GM19099 (cell line): ENCODE measurements around the gene CARF.

Source experiments
- POLR2A ChIP-seq: IDR thresholded peaks from 3 replicates; pipeline ENCODE4 v1.6.1; 2011; ENCODE audit warnings: low read depth; ENCODE audit not compliant: insufficient read length; ENCODE audit errors: extremely low read depth

CARF gene

DNA sequence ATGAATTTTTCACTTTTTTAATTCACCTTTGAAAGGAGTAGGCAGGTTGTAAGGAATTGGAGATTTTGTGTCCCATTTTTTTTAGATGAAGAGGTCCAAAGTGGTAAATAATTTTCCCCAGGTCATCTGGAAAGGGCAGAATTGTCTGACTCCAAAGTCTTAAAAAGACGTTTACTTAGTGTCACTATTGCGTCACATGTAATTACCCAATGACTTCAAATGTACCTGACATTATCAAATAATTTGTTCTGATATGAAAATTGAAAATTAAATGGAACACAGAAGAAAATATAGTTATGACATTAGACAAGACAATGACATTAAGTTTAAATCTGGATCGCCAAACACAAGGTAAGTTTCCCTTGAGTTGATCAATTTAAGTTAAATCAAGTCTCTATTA, 78.4 kb downstream of the CARF start:
- TF ChIP-seq POLR2A, result no peak

GRCh38 chr2:203002054-203002821, 90.2 kb downstream of the CARF start:
- TF ChIP-seq POLR2A, result no peak

- no peak for TF ChIP-seq POLR2A
These were observed 91.6 kb downstream of the CARF start for GRCh38 chr2:203003716-203004115.

DNA sequence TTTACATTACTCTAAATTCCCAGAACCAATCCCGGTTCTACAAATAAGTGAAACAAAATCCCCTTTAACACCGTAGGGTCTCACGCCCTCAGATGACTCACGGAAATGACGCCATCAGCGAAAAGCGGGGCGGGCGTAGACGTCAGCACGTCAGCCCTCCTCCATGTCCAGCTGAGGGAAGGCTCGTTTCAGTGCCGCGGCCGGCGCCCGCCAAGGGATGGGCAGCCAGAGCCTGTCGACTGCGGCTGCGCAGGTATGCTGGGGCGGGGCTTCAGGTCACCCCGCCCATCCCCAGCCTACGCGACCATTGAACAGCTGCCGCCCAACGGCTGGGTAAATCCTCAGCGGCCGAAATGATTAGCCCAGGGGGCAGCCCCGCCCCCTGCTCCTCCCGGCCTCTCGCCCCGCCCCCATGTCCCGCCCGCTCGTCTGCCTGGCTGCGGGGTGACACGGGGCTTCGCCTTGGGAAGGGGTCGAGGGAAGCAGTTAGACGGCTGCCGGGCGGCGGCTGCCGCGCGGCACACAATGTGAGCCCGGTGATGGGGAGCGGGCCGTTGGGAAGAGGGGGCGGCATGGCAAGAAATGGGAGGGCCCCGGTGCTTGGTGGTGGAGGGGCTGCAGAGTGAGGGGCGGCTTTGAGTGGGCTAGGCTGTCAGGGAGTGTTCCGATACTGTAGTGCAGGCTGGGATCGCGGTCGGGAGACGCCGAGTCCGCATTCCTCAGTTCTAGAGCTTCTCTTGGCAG, 102.6 kb downstream of the CARF start, which contains the start of gene NBEAL1:
Gene NBEAL1 (plus strand): TSS at position 420 of the 744 bp plus-strand sequence. CDS start 1,510 bp downstream, outside the sequence.
- peak; percentile 55 for TF ChIP-seq POLR2A

GRCh38 chr2:203016716-203017115, 104.6 kb downstream of the CARF start:
- TF ChIP-seq POLR2A, result no peak

DNA sequence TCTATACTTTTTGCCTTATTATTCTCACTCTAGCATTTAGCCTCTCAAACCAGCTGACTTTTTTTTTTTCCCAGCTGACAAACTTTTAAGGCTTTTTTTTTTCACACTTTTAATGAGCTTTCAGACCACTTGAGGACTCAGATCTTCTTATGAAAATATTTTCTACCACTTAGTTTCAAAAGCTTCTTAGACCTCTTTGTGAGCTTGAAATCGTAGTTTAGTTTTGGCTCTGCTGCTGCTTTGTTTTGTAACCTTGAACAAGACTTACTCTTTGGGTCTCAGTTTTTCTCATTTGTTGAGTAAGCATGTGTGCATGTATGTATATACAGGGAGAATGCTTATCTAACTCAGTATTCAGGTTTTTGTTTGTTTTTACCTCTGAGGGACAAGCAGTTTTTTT, 106.1 kb downstream of the CARF start:
- no peak for TF ChIP-seq POLR2A

GRCh38 chr2:203019142-203019541, 107.1 kb downstream of the CARF start:
- TF ChIP-seq POLR2A, result no peak

GRCh38 chr2:203021991-203022390, 109.9 kb downstream of the CARF start:
- TF ChIP-seq POLR2A, result no peak

GRCh38 chr2:203022751-203023150, 110.7 kb downstream of the CARF start:
- no peak for TF ChIP-seq POLR2A

DNA sequence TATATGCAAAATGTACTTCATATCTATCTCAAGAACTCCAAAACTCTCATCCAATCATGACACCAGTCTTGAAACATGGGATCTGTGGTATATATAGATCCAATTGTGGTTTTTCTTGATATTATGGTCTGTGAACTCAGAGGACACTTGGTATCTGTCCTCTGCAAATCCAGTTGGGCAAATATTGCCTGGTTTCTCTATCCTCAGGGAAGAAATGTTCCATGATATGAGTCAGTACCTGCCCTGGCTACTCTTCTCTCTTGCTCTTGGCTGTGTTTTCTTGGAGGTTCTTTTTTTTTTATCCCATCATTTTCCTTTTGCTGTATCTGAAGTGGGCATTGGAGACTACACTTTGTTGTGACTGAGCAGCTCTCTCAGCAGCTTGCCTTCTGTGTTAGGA, 113.5 kb downstream of the CARF start:
- no peak for TF ChIP-seq POLR2A

- TF ChIP-seq POLR2A, result no peak
These were observed 118.5 kb downstream of the CARF start for GRCh38 chr2:203030545-203030944.

GRCh38 chr2:203030991-203031390, 118.9 kb downstream of the CARF start:
- TF ChIP-seq POLR2A, result no peak

- TF ChIP-seq POLR2A, result no peak
These were observed 121.3 kb downstream of the CARF start for GRCh38 chr2:203033395-203033794.

GRCh38 chr2:203035879-203036470, 123.9 kb downstream of the CARF start:
- no peak for TF ChIP-seq POLR2A
